Embryonic facial prominence (tissue), 1 donor: ENCODE results near the gene STARD10.
A peak's percentile ranks its signal among the peaks of the same experiment; 100 is the strongest.
"Not testable (repeated sequence)": the region's sequence is repeated elsewhere in the genome, so short reads cannot be mapped to it uniquely, and the experiment has no call there.

Experiments used
- DNase-seq: peaks from one replicate; pipeline ENCODE4 v3.0.0-alpha.2; 2016; ENCODE audit errors: extremely low spot score

The STARD10 gene

GRCh38 chr11:72793425-72794367 is at the start of gene STARD10:
TSS of gene STARD10 (minus strand) at chr11:72794047. CDS start at chr11:72781181, 12,866 bp downstream.
- DNase-seq = peak; percentile 94

- DNase-seq = no peak
Observed at GRCh38 chr11:72842653-72843330, 48.9 kb upstream of the STARD10 start.

- no peak for DNase-seq
Observed at GRCh38 chr11:72842126-72842525, 48.3 kb upstream of the STARD10 start.

- no peak for DNase-seq
Observed at GRCh38 chr11:72841397-72841796, 47.5 kb upstream of the STARD10 start.

GRCh38 chr11:72840780-72841179 is 46.9 kb upstream of the STARD10 start:
- no peak for DNase-seq

GRCh38 chr11:72838691-72839305 is 45.0 kb upstream of the STARD10 start:
- DNase-seq = no peak

- no peak for DNase-seq
Observed at GRCh38 chr11:72836111-72836510, 42.3 kb upstream of the STARD10 start.

- DNase-seq = no peak
Observed at GRCh38 chr11:72834905-72835304, 41.1 kb upstream of the STARD10 start.

- no peak for DNase-seq
Observed at GRCh38 chr11:72833811-72834493, 40.1 kb upstream of the STARD10 start.

- DNase-seq = no peak
Observed at GRCh38 chr11:72833083-72833733, 39.4 kb upstream of the STARD10 start.

- no peak for DNase-seq
Observed at GRCh38 chr11:72832301-72833082, 38.6 kb upstream of the STARD10 start.

- peak; percentile 69 for DNase-seq
Observed at GRCh38 chr11:72831521-72832300, 37.9 kb upstream of the STARD10 start.

GRCh38 chr11:72829884-72830533 is 36.2 kb upstream of the STARD10 start:
- DNase-seq = no peak

- no peak for DNase-seq
Observed at GRCh38 chr11:72829178-72829577, 35.3 kb upstream of the STARD10 start.

- no peak for DNase-seq
Observed at GRCh38 chr11:72828692-72829101, 34.9 kb upstream of the STARD10 start.

- no peak for DNase-seq
Observed at GRCh38 chr11:72828081-72828567, 34.3 kb upstream of the STARD10 start.

GRCh38 chr11:72827656-72828055 is 33.8 kb upstream of the STARD10 start:
- DNase-seq = not testable (repeated sequence)

- DNase-seq = no peak
Observed at GRCh38 chr11:72826942-72827480, 33.2 kb upstream of the STARD10 start.
